SKM-1 (cell line): Measurements from ENCODE around the gene USP6.
"Not testable (repeated sequence)": the region's sequence is repeated elsewhere in the genome, so short reads cannot be mapped to it uniquely, and the experiment has no call there.

Experiments used
- DNase-seq: peaks from one replicate; lab custom pipeline; 2025; ENCODE audit not compliant: unreplicated experiment; lab: John Stamatoyannopoulos, UW

Gene USP6

GRCh38 chr17:5115673-5116651 lies at the start of gene USP6:
Gene USP6 (plus strand): TSS chr17:5116032. CDS start chr17:5130368, 14,336 bp downstream.
- DNase-seq, result no peak

- DNase-seq, result no peak
Observed at GRCh38 chr17:5068236-5068635, 47.6 kb upstream of the USP6 start.

GRCh38 chr17:5069724-5070123 lies 46.1 kb upstream of the USP6 start:
- no peak for DNase-seq

GRCh38 chr17:5075472-5075871 lies 40.4 kb upstream of the USP6 start:
- not testable (repeated sequence) for DNase-seq

GRCh38 chr17:5077275-5077674 lies 38.6 kb upstream of the USP6 start:
- DNase-seq, result not testable (repeated sequence)

GRCh38 chr17:5077781-5078105 lies 38.1 kb upstream of the USP6 start:
- no peak for DNase-seq

GRCh38 chr17:5078106-5079028 lies 37.5 kb upstream of the USP6 start, which contains the start of gene ZFP3:
Gene ZFP3 (plus strand): TSS chr17:5078467. CDS start chr17:5091505, 13,038 bp downstream.
- DNase-seq, result peak; percentile 30

- DNase-seq, result no peak
Observed at GRCh38 chr17:5080591-5080990, 35.2 kb upstream of the USP6 start.

- no peak for DNase-seq
Observed at GRCh38 chr17:5092218-5093010, 23.4 kb upstream of the USP6 start.

- no peak for DNase-seq
Observed at GRCh38 chr17:5096731-5097100, 19.1 kb upstream of the USP6 start.

GRCh38 chr17:5097101-5097834 lies 18.6 kb upstream of the USP6 start:
- DNase-seq, result no peak

- DNase-seq, result no peak
Observed at GRCh38 chr17:5099271-5099670, 16.6 kb upstream of the USP6 start.

GRCh38 chr17:5100832-5101231 lies 15.0 kb upstream of the USP6 start:
- DNase-seq, result no peak

- no peak for DNase-seq
Observed at GRCh38 chr17:5110816-5111215, 5.0 kb upstream of the USP6 start.

- peak; percentile 34 for DNase-seq
Observed at GRCh38 chr17:5111402-5112204, 4.2 kb upstream of the USP6 start, which contains the start of gene ZNF232. Gene ZNF232 (minus strand): TSS chr17:5111878. CDS start chr17:5111822, 56 bp downstream.

- no peak for DNase-seq
Observed at GRCh38 chr17:5118219-5118618, 2.4 kb downstream of the USP6 start.

- no peak for DNase-seq
Observed at GRCh38 chr17:5120036-5120435, 4.2 kb downstream of the USP6 start.

- DNase-seq, result not testable (repeated sequence)
Observed at GRCh38 chr17:5120436-5121185, 4.8 kb downstream of the USP6 start.
